Fibroblast of lung (primary cell): Measurements from ENCODE around the gene CENPH. TPM values are rescaled to one million over a fixed set of nuclear protein-coding genes. Genes with fewer than 3 reads are reported as not detected.

ENCODE experiments used
- DNase-seq, 2 donors: peaks; one replicate each; pipeline versions ENCODE4 v3.0.0 to v3.0.0-alpha.2; 2010; ENCODE audit warnings: low read depth in 2 of 2
- H2AFZ ChIP-seq: 2 replicates; pipeline ENCODE4 v1.5.1; 2012; ENCODE audit warnings: low read length, control low read depth, inconsistent platforms
- H3K27ac ChIP-seq: 2 replicates; pipeline ENCODE4 v1.5.1; 2011; ENCODE audit warnings: low read length, control low read depth; ENCODE audit not compliant: insufficient read depth
- H3K27me3 ChIP-seq: 2 replicates; pipeline ENCODE4 v1.5.1; 2011; ENCODE audit warnings: mild to moderate bottlenecking, low read length; ENCODE audit not compliant: control insufficient read depth, insufficient read depth
- H3K36me3 ChIP-seq: 2 replicates; pipeline ENCODE4 v1.5.1; 2011; ENCODE audit warnings: low read length; ENCODE audit not compliant: control insufficient read depth, insufficient read depth
- H3K4me1 ChIP-seq: 2 replicates; pipeline ENCODE4 v1.5.1; 2011; ENCODE audit warnings: low read length; ENCODE audit not compliant: control insufficient read depth, insufficient read depth; ENCODE audit errors: extremely low read depth
- H3K4me2 ChIP-seq: 2 replicates; pipeline ENCODE4 v1.5.1; 2011; ENCODE audit warnings: low read length, control low read depth; ENCODE audit not compliant: insufficient read depth; ENCODE audit errors: extremely low read depth
- H3K4me3 ChIP-seq, 4 experiments: fragments of 200-600 bp in 1 of 4; sonication (generic) in 1 of 4; replicated peaks in 1 of 4; 2 replicates each; pipeline ENCODE4 v1.5.1; 2011 to 2016; ENCODE audit warnings: low read length in 4 of 4, low read depth in 3 of 4, mild to moderate bottlenecking in 3 of 4, control low read depth in 2 of 4, inconsistent platforms in 1 of 4, mixed read lengths in 1 of 4; ENCODE audit not compliant: insufficient read depth in 1 of 4; ENCODE audit errors: control extremely low read depth in 1 of 4
- H3K79me2 ChIP-seq: 2 replicates; pipeline ENCODE4 v1.5.1; 2012; ENCODE audit warnings: mild to moderate bottlenecking, low read length, inconsistent platforms; ENCODE audit not compliant: control insufficient read depth, insufficient read depth
- H3K9ac ChIP-seq: 2 replicates; pipeline ENCODE4 v1.5.1; 2011; ENCODE audit warnings: mild to moderate bottlenecking, low read length, control low read depth; ENCODE audit not compliant: insufficient read depth
- H3K9me3 ChIP-seq: 2 replicates; pipeline ENCODE4 v1.5.1; 2012; ENCODE audit warnings: low read depth, low read length; ENCODE audit not compliant: control insufficient read depth, insufficient read depth
- H4K20me1 ChIP-seq: 2 replicates; pipeline ENCODE4 v1.5.1; 2011; ENCODE audit warnings: low read length; ENCODE audit not compliant: control insufficient read depth, insufficient read depth; ENCODE audit errors: extremely low read depth
- CTCF ChIP-seq, 2 donors: IDR thresholded peaks in 1 of 2; conservative IDR thresholded peaks in 1 of 2; 1 replicate in 1 of 2; 2 replicates in 1 of 2; pipeline ENCODE4 v1.5.1; 2011 to 2012; ENCODE audit warnings: low read length in 2 of 2, control low read depth in 1 of 2, inconsistent platforms in 1 of 2, low read depth in 1 of 2, mild to moderate bottlenecking in 1 of 2
- EZH2 ChIP-seq: IDR thresholded peaks from 2 replicates; pipeline ENCODE4 v1.5.1; 2012; ENCODE audit warnings: low read length, control low read depth, mild to moderate bottlenecking; ENCODE audit errors: missing control alignments
- polyA plus RNA-seq, 2 donors: library from polyadenylated mRNA; depleted of rRNA in 1 of 2; stranded (reverse) in 1 of 2; unstranded in 1 of 2; fragments of >200 nt; gene quantifications; 2 replicates each; pipeline ENCODE4 v1.2.1, GENCODE V29; 2011 to 2012; ENCODE audit warnings: missing spikeins in 1 of 2
- total RNA-seq: library from RNA; depleted of rRNA; stranded (reverse); fragments of >200 nt; gene quantifications from 2 replicates; pipeline ENCODE4 v1.2.1, GENCODE V29; 2014

Gene CENPH
- total and polyA plus RNA-seq, 2 donors (not counting 1 experiment from before 2014, with no cell fraction given): 7.1 to 10.9 TPM

- peaks cover 56% of the 10 kb centered on the region for H3K79me2 ChIP-seq
- no peak for DNase-seq
Observed at GRCh38 chr5:69237877-69238276, 48.5 kb downstream of the CENPH start.

GRCh38 chr5:69238760-69239251, 49.4 kb downstream of the CENPH start:
- Histone ChIP-seq H3K4me3 (peak overlapping the region in 1 of 4 experiments; percentile 20), H3K36me3 (peaks cover 2% of the 10 kb centered on the region), H3K9ac (no peak overlapping the region), H3K9me3 (no peaks in the 10 kb centered on the region), H3K79me2 (peaks cover 66% of the 10 kb centered on the region), H3K4me1 (no peaks in the 10 kb centered on the region), H3K4me2 (peak overlapping the region; percentile 7), H3K27me3 (no peaks in the 10 kb centered on the region), H2AFZ (no peak overlapping the region), H4K20me1 (no peaks in the 10 kb centered on the region), H3K27ac (peak overlapping the region; percentile 71)
- DNase-seq: peak; percentile 76 to 92
- no peak for TF ChIP-seq CTCF (conservative IDR thresholded peaks at IDR 0.05 in 1 of 2, IDR thresholded peaks at IDR 0.05 in 1 of 2; ENCODE audit: low read depth in 1 of 2, low read length in 2 of 2)
- no peak for TF ChIP-seq EZH2

More at GRCh38 chr5:69237877-69238276, 48.5 kb downstream of the CENPH start:
- H3K36me3 ChIP-seq: peaks cover 2% of the 10 kb centered on the region
- H3K27me3 ChIP-seq: no peaks in the 10 kb centered on the region
- no peak overlapping the region for H2AFZ ChIP-seq
- H3K9me3 ChIP-seq: no peaks in the 10 kb centered on the region
- H3K4me3 ChIP-seq: no peak overlapping the region
- peak overlapping the region; percentile 71 for H3K27ac ChIP-seq
- TF ChIP-seq CTCF (conservative IDR thresholded peaks at IDR 0.05 in 1 of 2, IDR thresholded peaks at IDR 0.05 in 1 of 2; ENCODE audit: low read depth in 1 of 2, low read length in 2 of 2): no peak
- no peak for TF ChIP-seq EZH2
- no peaks in the 10 kb centered on the region for H3K4me1 ChIP-seq
- no peaks in the 10 kb centered on the region for H4K20me1 ChIP-seq
- no peak overlapping the region for H3K9ac ChIP-seq
- peak overlapping the region; percentile 56 for H3K4me2 ChIP-seq

GRCh38 chr5:69242215-69242927, 53.0 kb downstream of the CENPH start:
- Histone ChIP-seq H3K9ac (no peak overlapping the region), H3K4me3 (no peak overlapping the region), H3K4me2 (no peak overlapping the region), H3K27ac (no peak overlapping the region), H2AFZ (no peak overlapping the region), H3K36me3 (peaks cover 2% of the 10 kb centered on the region), H4K20me1 (no peaks in the 10 kb centered on the region), H3K79me2 (peaks cover 76% of the 10 kb centered on the region), H3K4me1 (no peaks in the 10 kb centered on the region), H3K27me3 (no peaks in the 10 kb centered on the region), H3K9me3 (no peaks in the 10 kb centered on the region)
- TF ChIP-seq EZH2 (no peak), CTCF (conservative IDR thresholded peaks at IDR 0.05 in 1 of 2, IDR thresholded peaks at IDR 0.05 in 1 of 2; ENCODE audit: low read depth in 1 of 2, low read length in 2 of 2) (no peak)
- DNase-seq: no peak
